Fibroblast of pulmonary artery (primary cell): ENCODE measurements around the gene COA4.

ENCODE experiments used
- DNase-seq: peaks from one replicate; pipeline ENCODE4 v3.0.0-alpha.2; 2010; ENCODE audit warnings: low read depth
- H3K4me3 ChIP-seq: replicated peaks from 2 replicates; pipeline ENCODE4 v1.5.1; 2011; ENCODE audit warnings: low read depth, mild to moderate bottlenecking, control low read depth, low read length, moderate library complexity
- TF ChIP-seq, protein P1 (sequence below): IDR thresholded peaks from 2 replicates; pipeline ENCODE4 v1.5.1; 2011; ENCODE audit warnings: mild to moderate bottlenecking, control low read depth, low read length, inconsistent platforms; ENCODE audit errors: missing control alignments

COA4 gene

DNA sequence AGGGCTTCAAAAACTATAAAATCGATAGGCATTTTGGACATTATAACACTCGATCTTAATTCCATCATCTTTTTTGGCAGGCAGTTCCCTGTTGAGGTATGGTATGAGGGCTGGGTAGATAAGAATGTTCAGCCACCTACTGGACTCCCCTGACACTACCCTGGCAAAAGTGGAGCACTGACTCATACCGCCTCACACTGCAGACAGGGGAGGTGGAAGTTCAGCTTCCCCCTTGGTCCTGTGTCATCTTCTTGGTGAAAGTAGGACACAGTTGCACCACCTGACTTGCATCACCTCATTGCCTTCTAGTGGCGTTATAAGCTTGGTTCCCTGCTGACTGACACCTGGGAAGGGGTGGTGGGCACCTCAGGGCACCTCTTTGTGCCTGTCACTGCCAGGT lies 30.5 kb upstream of the COA4 start:
- TF ChIP-seq, protein P1, sequence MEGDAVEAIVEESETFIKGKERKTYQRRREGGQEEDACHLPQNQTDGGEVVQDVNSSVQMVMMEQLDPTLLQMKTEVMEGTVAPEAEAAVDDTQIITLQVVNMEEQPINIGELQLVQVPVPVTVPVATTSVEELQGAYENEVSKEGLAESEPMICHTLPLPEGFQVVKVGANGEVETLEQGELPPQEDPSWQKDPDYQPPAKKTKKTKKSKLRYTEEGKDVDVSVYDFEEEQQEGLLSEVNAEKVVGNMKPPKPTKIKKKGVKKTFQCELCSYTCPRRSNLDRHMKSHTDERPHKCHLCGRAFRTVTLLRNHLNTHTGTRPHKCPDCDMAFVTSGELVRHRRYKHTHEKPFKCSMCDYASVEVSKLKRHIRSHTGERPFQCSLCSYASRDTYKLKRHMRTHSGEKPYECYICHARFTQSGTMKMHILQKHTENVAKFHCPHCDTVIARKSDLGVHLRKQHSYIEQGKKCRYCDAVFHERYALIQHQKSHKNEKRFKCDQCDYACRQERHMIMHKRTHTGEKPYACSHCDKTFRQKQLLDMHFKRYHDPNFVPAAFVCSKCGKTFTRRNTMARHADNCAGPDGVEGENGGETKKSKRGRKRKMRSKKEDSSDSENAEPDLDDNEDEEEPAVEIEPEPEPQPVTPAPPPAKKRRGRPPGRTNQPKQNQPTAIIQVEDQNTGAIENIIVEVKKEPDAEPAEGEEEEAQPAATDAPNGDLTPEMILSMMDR = peak; percentile 16
- peak; percentile 23 for DNase-seq
- H3K4me3 ChIP-seq = no peak overlapping the region

DNA sequence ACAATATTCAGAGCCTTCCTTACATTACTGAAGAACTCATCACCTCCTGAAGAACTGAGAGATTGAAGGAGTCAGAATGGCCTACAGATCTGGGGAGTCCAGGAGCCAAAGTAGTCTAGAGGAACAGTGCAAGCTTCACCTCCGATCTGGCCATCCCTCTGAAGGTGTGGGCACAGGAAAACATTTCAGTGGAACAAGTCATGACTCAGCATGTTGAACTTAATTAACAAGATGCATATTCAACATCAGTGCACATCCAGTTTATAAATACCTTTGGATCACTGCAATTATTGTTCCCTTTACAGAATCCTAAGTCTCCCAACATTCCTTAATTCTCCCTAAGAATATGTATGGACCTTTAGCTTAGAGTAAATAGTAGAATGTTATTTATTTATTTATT lies 25.7 kb upstream of the COA4 start:
- TF ChIP-seq, protein P1 = no peak
- DNase-seq = no peak
- no peak overlapping the region for H3K4me3 ChIP-seq

DNA sequence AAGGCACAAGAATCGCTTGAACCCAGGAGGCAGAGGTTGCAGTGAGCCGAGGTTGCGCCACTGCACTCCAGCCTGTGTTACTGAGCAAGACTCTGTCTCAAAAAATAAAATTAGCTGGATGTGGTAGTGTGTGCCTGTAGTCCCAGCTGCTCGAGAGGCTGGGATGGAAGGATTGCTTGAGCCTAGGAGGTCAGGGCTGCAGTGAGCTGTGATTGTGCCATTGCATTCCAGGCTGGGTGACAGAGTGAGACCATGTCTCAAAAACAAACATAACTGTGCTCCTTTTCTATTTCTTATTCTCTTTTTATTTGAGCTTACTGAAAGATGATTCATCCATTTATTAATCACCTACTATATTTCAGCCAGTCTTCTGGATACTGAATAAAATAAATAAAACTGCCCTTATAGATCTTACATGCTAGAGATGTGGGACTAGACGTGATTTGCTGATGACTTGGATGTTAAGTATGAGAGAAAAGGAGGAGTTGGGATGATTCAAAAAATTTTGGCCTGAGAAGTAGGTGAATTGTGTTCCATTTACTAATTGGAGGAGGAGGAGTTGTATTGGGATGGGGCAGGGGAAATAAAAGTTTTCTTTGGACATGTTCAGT lies 18.2 kb upstream of the COA4 start:
- no peak overlapping the region for H3K4me3 ChIP-seq
- TF ChIP-seq, protein P1 = no peak
- no peak for DNase-seq

DNA sequence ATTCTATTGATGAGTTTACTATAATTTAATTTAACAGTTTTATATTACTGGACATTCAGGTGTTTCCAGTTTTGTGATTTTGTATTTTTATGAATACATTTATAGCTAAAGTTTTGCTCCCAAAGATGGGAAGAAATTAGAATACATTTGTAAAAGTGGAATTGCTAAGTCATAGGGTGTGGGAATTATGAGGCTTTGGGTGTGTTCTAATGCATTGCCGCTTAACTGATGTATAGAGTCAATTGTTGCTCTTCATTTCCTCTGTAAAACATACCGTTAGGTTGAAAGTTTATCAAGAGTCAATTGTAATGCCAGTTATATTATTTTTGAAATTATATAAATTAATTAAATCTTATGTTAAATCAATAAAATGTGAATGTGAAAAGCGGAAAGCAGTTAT lies 16.4 kb upstream of the COA4 start:
- H3K4me3 ChIP-seq = no peak overlapping the region
- TF ChIP-seq, protein P1 = no peak
- no peak for DNase-seq

DNA sequence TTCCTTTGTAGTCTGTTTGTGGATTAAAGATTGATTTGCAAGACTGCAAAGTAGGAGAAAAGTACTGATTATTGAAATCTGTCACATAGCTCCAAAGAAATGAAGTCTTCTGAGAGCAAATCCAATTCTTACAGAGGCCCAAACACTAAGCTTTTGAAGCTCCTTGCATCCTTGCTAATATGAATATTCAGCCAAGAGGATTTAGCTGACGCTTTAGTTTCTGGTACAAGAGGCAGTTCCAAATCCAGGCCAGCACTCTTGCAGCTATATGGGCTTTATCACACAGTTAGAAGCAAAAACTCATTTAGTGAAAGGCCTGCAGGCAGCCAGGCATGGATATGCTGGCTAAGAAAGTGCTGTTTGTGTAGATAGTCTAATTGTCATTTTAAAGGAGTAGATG lies 12.9 kb upstream of the COA4 start:
- DNase-seq = no peak
- TF ChIP-seq, protein P1 = no peak
- no peak overlapping the region for H3K4me3 ChIP-seq

DNA sequence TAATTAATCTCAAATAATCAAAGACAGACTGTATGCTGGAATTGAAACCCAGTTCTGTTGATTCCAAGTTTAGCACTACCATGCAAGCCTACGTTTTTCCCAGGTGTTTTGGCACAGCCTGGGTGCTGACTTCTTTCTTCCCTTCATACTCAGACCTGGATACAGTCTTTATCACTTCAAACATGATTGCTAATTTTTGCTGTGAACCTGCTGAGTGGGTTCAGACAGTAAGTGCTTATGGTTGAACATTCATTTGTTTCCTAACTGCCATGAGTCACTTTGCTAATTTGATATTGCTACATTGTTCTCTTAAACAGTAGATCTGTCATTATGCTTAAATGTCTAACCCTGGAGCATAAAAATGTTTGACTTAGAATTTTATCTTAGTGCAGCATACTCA lies 12.4 kb upstream of the COA4 start:
- no peak overlapping the region for H3K4me3 ChIP-seq
- TF ChIP-seq, protein P1 = no peak
- peak; percentile 40 for DNase-seq

DNA sequence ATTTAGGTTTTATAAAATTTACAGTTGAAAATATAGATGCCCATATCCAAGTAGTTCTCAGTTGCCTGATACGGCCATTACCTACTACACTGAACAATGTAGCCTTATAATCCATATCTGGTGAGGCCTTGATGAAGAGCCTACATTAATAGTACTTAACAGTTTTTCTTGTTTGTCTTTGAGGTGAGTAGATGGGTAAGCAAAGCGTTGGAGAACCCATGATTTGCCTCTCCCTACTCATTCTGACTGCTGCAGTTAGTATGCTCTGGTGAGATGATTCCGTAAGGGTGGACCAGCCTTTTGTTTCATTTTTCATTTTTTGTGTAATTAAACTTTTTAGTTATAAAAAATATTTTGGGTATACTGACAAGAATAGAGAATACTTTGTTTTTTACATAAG lies 11.6 kb upstream of the COA4 start:
- TF ChIP-seq, protein P1 = no peak
- no peak for DNase-seq
- no peak overlapping the region for H3K4me3 ChIP-seq
